GM23338 (cell line): ENCODE data around the gene MAPK8IP2. TPM values are rescaled to one million over a fixed set of nuclear protein-coding genes. Genes with fewer than 3 reads are reported as not detected.

Source experiments
- ATAC-seq: fragments of 200-7000 bp; cut with Tn5 transposase; 3 replicates; pipeline ENCODE4 v1.9.1; 2020
- DNase-seq: peaks from one replicate; pipeline ENCODE4 v3.0.0-alpha.2; 2015; ENCODE audit warnings: low spot score
- H2AFZ ChIP-seq: fragments of 200-600 bp; sonication (generic); 2 replicates; pipeline ENCODE4 v1.8.0; 2016; ENCODE audit warnings: antibody characterized with exemption, mild to moderate bottlenecking, moderate library complexity
- H3F3A ChIP-seq: fragments of 200-600 bp; sonication (generic); replicated peaks from 2 replicates; pipeline ENCODE4 v1.8.0; 2017; ENCODE audit warnings: antibody characterized with exemption, mixed run types, low read depth
- H3K27ac ChIP-seq: fragments of 200-600 bp; sonication (generic); 2 replicates; pipeline ENCODE4 v1.6.1; 2016; ENCODE audit warnings: low read depth
- H3K27me3 ChIP-seq: fragments of 200-600 bp; sonication (generic); 2 replicates; pipeline ENCODE4 v1.8.0; 2016; ENCODE audit warnings: mild to moderate bottlenecking, mixed run types, moderate library complexity; ENCODE audit not compliant: insufficient read depth
- H3K36me3 ChIP-seq: fragments of 200-600 bp; sonication (generic); 2 replicates; pipeline ENCODE4 v1.8.0; 2016; ENCODE audit warnings: mild to moderate bottlenecking; ENCODE audit not compliant: insufficient read depth
- H3K4me1 ChIP-seq: fragments of 200-600 bp; sonication (generic); 2 replicates; pipeline ENCODE4 v1.8.0; 2016; ENCODE audit warnings: mild to moderate bottlenecking, moderate library complexity; ENCODE audit not compliant: insufficient read depth
- H3K4me2 ChIP-seq: fragments of 200-600 bp; sonication (generic); 2 replicates; pipeline ENCODE4 v1.7.1; 2017; ENCODE audit warnings: mixed run types
- H3K4me3 ChIP-seq: fragments of 200-600 bp; sonication (generic); 2 replicates; pipeline ENCODE4 v1.6.1; 2016; ENCODE audit warnings: mixed run types
- H3K79me2 ChIP-seq: fragments of 200-600 bp; sonication (generic); replicated peaks from 2 replicates; pipeline ENCODE4 v1.8.0; 2017; ENCODE audit warnings: mild to moderate bottlenecking; ENCODE audit not compliant: insufficient read depth
- H3K9me2 ChIP-seq: fragments of 200-600 bp; sonication (generic); 2 replicates; pipeline ENCODE4 v1.8.0; 2017; ENCODE audit not compliant: insufficient read depth
- H4K20me1 ChIP-seq: fragments of 200-600 bp; sonication (generic); replicated peaks from 2 replicates; pipeline ENCODE4 v1.8.0; 2017; ENCODE audit warnings: mild to moderate bottlenecking; ENCODE audit not compliant: insufficient read depth
- H3K27ac Mint-ChIP-seq: 2 replicates; pipeline ENCODE4 v1.8.0; 2020; ENCODE audit warnings: inconsistent platforms, mild to moderate bottlenecking, moderate library complexity, mixed read lengths
- H3K27me3 Mint-ChIP-seq: 3 replicates; pipeline ENCODE4 v1.8.0; 2022; ENCODE audit warnings: low read depth, mild to moderate bottlenecking, moderate library complexity, mixed read lengths, inconsistent platforms; ENCODE audit not compliant: insufficient read depth, poor library complexity
- H3K36me3 Mint-ChIP-seq: 3 replicates; pipeline ENCODE4 v1.8.0; 2021; ENCODE audit warnings: low read depth, mild to moderate bottlenecking, inconsistent platforms, moderate library complexity, mixed read lengths
- H3K4me1 Mint-ChIP-seq: 3 replicates; pipeline ENCODE4 v1.8.0; 2020; ENCODE audit warnings: mild to moderate bottlenecking, inconsistent platforms, mixed read lengths
- H3K4me3 Mint-ChIP-seq: 3 replicates; pipeline ENCODE4 v1.8.0; 2021; ENCODE audit warnings: moderate library complexity, mild to moderate bottlenecking, inconsistent platforms, mixed read lengths
- H3K9me3 Mint-ChIP-seq: 3 replicates; pipeline ENCODE4 v1.8.0; 2020; ENCODE audit warnings: moderate library complexity, mild to moderate bottlenecking, inconsistent platforms, mixed read lengths
- CREB1 ChIP-seq: fragments of 250-450 bp; sonication (Bioruptor Pico); IDR thresholded peaks from 2 replicates; pipeline ENCODE4 v1.5.0; 2020; ENCODE audit warnings: low read depth, mild to moderate bottlenecking, moderate library complexity
- EZH2 ChIP-seq: fragments of 200-600 bp; sonication (generic); IDR thresholded peaks from one replicate; pipeline ENCODE4 v1.8.0; 2017; ENCODE audit warnings: antibody characterized with exemption, mild to moderate bottlenecking, low read depth; ENCODE audit not compliant: unreplicated experiment
- EZH2phosphoT487 ChIP-seq: fragments of 200-600 bp; sonication (generic); IDR thresholded peaks from one replicate; pipeline ENCODE4 v1.8.1; 2018; ENCODE audit warnings: antibody characterized with exemption; ENCODE audit not compliant: unreplicated experiment
- JUNB ChIP-seq: IDR thresholded peaks from one replicate; pipeline ENCODE4 v1.6.1; 2016; ENCODE audit warnings: antibody characterized with exemption; ENCODE audit not compliant: unreplicated experiment
- NANOG ChIP-seq: IDR thresholded peaks from 2 replicates; pipeline ENCODE4 v1.6.1; 2016; ENCODE audit warnings: antibody characterized with exemption, borderline replicate concordance
- POLR2AphosphoS5 ChIP-seq: IDR thresholded peaks from 2 replicates; pipeline ENCODE4 v1.6.1; 2016; ENCODE audit warnings: antibody characterized with exemption, low read depth
- STAT1 ChIP-seq: IDR thresholded peaks from one replicate; pipeline ENCODE4 v1.6.1; 2016; ENCODE audit warnings: antibody characterized with exemption; ENCODE audit not compliant: unreplicated experiment
- ZNF114 ChIP-seq: fragments of 250-450 bp; sonication (Bioruptor Pico); IDR thresholded peaks from 2 replicates; pipeline ENCODE4 v1.5.0; 2020; ENCODE audit warnings: mild to moderate bottlenecking, moderate library complexity
- ZNF331 ChIP-seq: fragments of 250-450 bp; sonication (Bioruptor Pico); IDR thresholded peaks from 2 replicates; pipeline ENCODE4 v1.5.0; 2020; ENCODE audit warnings: low read depth, mild to moderate bottlenecking, moderate library complexity
- polyA plus RNA-seq: library from polyadenylated mRNA; unstranded; fragments of >200 nt; fragmentation: Nextera tagmentation; extraction: Ambion mirVana; gene quantifications from 2 replicates; pipeline ENCODE4 v1.2.1, GENCODE V29; 2016
- total RNA-seq: library from RNA; depleted of rRNA; stranded (reverse); fragments of >200 nt; shearing (Covaris generic); gene quantifications from 2 replicates; pipeline ENCODE4 v1.2.3, GENCODE V29; 2014
- TF ChIP-seq, protein P1 (sequence below): IDR thresholded peaks from one replicate; pipeline ENCODE4 v1.6.1; 2018; ENCODE audit warnings: antibody characterized with exemption; ENCODE audit not compliant: unreplicated experiment
- TF ChIP-seq, protein P2 (sequence below): IDR thresholded peaks from 2 replicates; pipeline ENCODE4 v1.6.1; 2016; ENCODE audit warnings: antibody characterized with exemption
- TF ChIP-seq, protein P3 (sequence below), 2 experiments: fragments of 200-600 bp in 1 of 2; sonication (generic) in 1 of 2; conservative IDR thresholded peaks; 2 replicates each; pipeline versions ENCODE4 v1.5.1 to v1.6.1; 2016 to 2017; ENCODE audit warnings: antibody characterized with exemption in 2 of 2, low read depth in 2 of 2, mild to moderate bottlenecking in 2 of 2, moderate library complexity in 1 of 2

The MAPK8IP2 gene
- total and polyA plus RNA-seq, 2 experiments from 2014 or later, result 0.15 to 3.5 TPM

DNA sequence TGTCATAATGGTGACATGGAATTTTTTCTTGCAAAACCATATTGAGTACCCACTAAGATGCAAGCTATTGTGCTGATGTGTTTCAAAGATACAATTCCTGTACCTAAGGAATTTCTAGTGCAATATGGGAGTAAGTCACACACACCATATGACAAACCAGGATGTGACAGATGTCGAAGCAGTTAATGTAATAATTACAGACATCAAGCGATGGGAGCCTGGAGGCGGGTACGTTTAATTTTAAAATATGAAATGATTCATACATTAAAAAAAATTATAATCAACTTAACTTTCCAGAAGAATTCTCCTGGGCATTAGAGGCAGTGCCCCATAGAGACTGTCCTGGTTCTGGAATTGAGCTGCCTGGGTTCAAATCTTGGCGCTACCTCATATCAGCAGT, 43.9 kb upstream of the MAPK8IP2 start:
- peaks cover 15% of the 10 kb centered on the region for H3K4me1 Mint-ChIP-seq
- H3K36me3 Mint-ChIP-seq, result no peaks in the 10 kb centered on the region
- Histone ChIP-seq H4K20me1 (no peaks in the 10 kb centered on the region), H3F3A (peaks cover 2% of the 10 kb centered on the region; the same call in 1 of the 2 replicates), H2AFZ (no peak overlapping the region), H3K27me3 (0 out of 2 replicates have a peak, but pooled peaks cover 7% of the 10 kb centered on the region), H3K4me3 (no peak overlapping the region), H3K36me3 (no peaks in the 10 kb centered on the region), H3K79me2 (no peaks in the 10 kb centered on the region), H3K4me2 (no peak overlapping the region), H3K4me1 (no peaks in the 10 kb centered on the region), H3K9me2 (no peaks in the 10 kb centered on the region), H3K27ac (no peak overlapping the region)
- H3K4me3 Mint-ChIP-seq, result no peak overlapping the region; the same call in 2 of the 3 replicates
- H3K9me3 Mint-ChIP-seq, result no peaks in the 10 kb centered on the region
- no peak for DNase-seq
- ATAC-seq, result no peak
- TF ChIP-seq EZH2phosphoT487 (no peak), NANOG (no peak), CREB1 (no peak), JUNB (no peak), POLR2AphosphoS5 (no peak), EZH2 (no peak), ZNF331 (CRISPR knock-in tag) (no peak), ZNF114 (CRISPR knock-in tag) (no peak), STAT1 (no peak)
- TF ChIP-seq, protein P1, sequence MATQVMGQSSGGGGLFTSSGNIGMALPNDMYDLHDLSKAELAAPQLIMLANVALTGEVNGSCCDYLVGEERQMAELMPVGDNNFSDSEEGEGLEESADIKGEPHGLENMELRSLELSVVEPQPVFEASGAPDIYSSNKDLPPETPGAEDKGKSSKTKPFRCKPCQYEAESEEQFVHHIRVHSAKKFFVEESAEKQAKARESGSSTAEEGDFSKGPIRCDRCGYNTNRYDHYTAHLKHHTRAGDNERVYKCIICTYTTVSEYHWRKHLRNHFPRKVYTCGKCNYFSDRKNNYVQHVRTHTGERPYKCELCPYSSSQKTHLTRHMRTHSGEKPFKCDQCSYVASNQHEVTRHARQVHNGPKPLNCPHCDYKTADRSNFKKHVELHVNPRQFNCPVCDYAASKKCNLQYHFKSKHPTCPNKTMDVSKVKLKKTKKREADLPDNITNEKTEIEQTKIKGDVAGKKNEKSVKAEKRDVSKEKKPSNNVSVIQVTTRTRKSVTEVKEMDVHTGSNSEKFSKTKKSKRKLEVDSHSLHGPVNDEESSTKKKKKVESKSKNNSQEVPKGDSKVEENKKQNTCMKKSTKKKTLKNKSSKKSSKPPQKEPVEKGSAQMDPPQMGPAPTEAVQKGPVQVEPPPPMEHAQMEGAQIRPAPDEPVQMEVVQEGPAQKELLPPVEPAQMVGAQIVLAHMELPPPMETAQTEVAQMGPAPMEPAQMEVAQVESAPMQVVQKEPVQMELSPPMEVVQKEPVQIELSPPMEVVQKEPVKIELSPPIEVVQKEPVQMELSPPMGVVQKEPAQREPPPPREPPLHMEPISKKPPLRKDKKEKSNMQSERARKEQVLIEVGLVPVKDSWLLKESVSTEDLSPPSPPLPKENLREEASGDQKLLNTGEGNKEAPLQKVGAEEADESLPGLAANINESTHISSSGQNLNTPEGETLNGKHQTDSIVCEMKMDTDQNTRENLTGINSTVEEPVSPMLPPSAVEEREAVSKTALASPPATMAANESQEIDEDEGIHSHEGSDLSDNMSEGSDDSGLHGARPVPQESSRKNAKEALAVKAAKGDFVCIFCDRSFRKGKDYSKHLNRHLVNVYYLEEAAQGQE, result no peak
- TF ChIP-seq, protein P2, sequence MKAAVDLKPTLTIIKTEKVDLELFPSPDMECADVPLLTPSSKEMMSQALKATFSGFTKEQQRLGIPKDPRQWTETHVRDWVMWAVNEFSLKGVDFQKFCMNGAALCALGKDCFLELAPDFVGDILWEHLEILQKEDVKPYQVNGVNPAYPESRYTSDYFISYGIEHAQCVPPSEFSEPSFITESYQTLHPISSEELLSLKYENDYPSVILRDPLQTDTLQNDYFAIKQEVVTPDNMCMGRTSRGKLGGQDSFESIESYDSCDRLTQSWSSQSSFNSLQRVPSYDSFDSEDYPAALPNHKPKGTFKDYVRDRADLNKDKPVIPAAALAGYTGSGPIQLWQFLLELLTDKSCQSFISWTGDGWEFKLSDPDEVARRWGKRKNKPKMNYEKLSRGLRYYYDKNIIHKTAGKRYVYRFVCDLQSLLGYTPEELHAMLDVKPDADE, result no peak
- TF ChIP-seq, protein P3, sequence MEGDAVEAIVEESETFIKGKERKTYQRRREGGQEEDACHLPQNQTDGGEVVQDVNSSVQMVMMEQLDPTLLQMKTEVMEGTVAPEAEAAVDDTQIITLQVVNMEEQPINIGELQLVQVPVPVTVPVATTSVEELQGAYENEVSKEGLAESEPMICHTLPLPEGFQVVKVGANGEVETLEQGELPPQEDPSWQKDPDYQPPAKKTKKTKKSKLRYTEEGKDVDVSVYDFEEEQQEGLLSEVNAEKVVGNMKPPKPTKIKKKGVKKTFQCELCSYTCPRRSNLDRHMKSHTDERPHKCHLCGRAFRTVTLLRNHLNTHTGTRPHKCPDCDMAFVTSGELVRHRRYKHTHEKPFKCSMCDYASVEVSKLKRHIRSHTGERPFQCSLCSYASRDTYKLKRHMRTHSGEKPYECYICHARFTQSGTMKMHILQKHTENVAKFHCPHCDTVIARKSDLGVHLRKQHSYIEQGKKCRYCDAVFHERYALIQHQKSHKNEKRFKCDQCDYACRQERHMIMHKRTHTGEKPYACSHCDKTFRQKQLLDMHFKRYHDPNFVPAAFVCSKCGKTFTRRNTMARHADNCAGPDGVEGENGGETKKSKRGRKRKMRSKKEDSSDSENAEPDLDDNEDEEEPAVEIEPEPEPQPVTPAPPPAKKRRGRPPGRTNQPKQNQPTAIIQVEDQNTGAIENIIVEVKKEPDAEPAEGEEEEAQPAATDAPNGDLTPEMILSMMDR (conservative IDR thresholded peaks at IDR 0.05; ENCODE audit: low read depth in 2 of 2), result no peak
- peaks cover 19% of the 10 kb centered on the region for H3K27me3 Mint-ChIP-seq
- H3K27ac Mint-ChIP-seq, result no peak overlapping the region
